Measurements from ENCODE around the gene PRSS12. TPM values are rescaled to one million over a fixed set of nuclear protein-coding genes. Genes with fewer than 3 reads are reported as not detected.

PRSS12 gene
- total RNA-seq, 4 donors from 2014 or later: 2.2 to 9.2 (median 4.3) TPM

DNA sequence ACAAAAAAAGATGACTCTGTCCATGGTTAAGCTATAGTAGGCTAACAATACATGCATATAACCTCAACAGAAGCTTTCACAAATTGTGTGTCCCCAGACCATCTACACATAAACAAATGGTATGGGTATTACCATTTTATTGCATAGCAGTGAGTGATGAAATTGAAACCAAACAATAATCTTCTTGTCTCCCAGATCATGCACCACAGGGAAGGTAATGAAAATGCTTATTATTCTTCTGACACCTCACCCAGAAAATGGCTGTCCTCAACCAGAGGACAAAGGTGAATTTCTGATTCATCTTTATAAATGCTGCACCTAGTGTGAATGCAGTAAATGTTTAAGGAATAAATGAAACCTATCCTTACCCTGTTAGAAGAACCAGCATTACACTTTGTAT lies 8.0 kb downstream of the PRSS12 start:
- no peak for DNase-seq
- H3K27ac ChIP-seq: peak overlapping the region in 1 of 4 donors; percentile 42
- no peak overlapping the region for H3K4me3 ChIP-seq
- intact Hi-C loops (cut with DNase I): no loop called here
- TF ChIP-seq, protein P1, sequence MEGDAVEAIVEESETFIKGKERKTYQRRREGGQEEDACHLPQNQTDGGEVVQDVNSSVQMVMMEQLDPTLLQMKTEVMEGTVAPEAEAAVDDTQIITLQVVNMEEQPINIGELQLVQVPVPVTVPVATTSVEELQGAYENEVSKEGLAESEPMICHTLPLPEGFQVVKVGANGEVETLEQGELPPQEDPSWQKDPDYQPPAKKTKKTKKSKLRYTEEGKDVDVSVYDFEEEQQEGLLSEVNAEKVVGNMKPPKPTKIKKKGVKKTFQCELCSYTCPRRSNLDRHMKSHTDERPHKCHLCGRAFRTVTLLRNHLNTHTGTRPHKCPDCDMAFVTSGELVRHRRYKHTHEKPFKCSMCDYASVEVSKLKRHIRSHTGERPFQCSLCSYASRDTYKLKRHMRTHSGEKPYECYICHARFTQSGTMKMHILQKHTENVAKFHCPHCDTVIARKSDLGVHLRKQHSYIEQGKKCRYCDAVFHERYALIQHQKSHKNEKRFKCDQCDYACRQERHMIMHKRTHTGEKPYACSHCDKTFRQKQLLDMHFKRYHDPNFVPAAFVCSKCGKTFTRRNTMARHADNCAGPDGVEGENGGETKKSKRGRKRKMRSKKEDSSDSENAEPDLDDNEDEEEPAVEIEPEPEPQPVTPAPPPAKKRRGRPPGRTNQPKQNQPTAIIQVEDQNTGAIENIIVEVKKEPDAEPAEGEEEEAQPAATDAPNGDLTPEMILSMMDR (IDR thresholded peaks at IDR 0.05): no peak
- TF ChIP-seq POLR2A (IDR thresholded peaks at IDR 0.05): no peak
- H3K9me3 ChIP-seq: no peaks in the 10 kb centered on the region
- H3K27me3 ChIP-seq: peaks cover 0 to 3% (median 0%) of the 10 kb centered on the region in 4 donors
- no peaks in the 10 kb centered on the region for H3K36me3 ChIP-seq
- H3K4me1 ChIP-seq: peaks cover 0 to 28% (median 0%) of the 10 kb centered on the region in 3 donors

DNA sequence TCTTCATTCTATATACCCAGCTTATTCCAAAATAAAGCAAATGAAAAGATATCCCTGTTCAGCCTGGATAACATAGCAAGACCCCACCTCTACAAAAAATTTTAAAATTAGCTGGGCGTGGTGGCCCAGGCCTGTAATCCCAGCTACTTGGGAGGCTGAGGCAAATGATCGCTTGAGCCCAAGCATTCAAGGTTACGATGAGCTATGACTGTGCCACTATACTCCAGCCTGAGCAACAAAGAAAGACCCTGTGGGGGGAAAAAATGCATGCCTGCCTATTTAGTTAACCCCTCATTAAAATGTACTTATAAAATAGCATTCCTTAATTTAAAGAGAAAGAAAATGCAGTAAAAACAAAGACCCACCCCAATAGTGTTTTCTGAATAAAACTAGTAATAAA lies 9.3 kb downstream of the PRSS12 start:
- Histone ChIP-seq H3K27ac (no peak overlapping the region), H3K4me3 (no peak overlapping the region), H3K9me3 (no peaks in the 10 kb centered on the region), H3K27me3 (peaks cover 0 to 3% (median 0%) of the 10 kb centered on the region in 4 donors), H3K4me1 (peaks cover 0 to 15% (median 3%) of the 10 kb centered on the region in 3 donors), H3K36me3 (no peaks in the 10 kb centered on the region)
- WGBS, 2 donors: 83 to 91% methylated on average over 3 of the region's 3 CpGs
- intact Hi-C loops (cut with DNase I): no loop called here
- no peak for TF ChIP-seq POLR2A (IDR thresholded peaks at IDR 0.05)
- TF ChIP-seq, protein P1 (IDR thresholded peaks at IDR 0.05): no peak
- DNase-seq: no peak

DNA sequence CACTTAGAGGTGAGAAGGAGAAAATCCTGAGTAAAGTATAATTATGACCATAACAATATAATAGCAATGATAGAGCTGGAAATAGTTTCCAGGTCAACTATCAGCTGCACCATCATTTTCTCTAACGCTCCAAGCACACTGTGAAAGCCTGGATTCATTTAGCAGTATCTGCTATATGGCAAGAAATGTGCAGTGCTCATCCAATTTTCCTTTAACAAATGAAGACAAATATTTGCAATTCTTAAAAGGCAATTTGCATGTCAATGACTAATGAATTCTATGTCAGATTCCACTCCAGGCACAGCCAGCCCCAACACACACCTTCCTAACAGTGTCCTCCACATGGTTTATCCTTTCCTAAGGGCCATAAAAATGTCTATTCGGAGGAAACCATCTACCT lies 12.7 kb downstream of the PRSS12 start:
- intact Hi-C loops (cut with DNase I): no loop called here
- WGBS, 2 donors: 75 to 78% methylated on average over 2 of the region's 2 CpGs
- DNase-seq: no peak

DNA sequence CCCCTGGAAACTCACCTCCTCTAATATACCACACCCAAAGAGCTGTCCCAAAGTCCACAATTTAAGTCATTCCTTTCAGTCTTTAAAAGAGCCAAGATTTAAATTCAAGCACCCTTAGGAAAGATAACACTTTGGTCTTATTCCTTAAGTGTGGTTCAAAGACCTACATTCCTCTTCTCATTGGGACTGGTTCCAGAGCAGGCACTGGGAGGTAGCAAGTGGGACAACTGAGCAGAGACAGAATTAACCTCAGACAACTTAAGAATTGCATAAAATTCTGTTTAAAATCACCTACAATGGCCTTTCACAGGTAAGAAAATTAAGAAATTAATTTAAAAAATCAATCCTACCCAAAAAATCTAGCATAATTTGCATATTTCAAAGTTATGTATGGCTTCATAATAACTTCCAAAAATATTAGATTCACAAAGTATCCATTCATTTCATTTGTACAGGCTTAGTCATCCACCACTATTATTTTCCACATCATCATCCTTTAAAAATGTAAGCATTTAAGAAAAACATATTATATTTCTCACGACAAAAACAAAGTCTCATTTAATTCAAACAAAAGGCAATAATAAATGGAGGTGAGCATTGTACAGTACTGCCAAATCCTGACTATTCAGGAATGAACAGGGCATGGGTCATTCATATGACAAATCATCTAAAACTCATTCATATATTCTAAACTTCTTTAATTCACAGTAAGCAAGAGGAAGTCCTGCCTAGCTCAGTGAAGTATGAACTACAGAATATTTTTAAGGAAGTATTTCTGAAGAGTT lies 13.6 kb downstream of the PRSS12 start:
- 35 to 37% methylated on average over 1 of the region's 1 CpG for WGBS, 2 donors
- Histone ChIP-seq H3K9me3 (no peaks in the 10 kb centered on the region), H3K27me3 (no peaks in the 10 kb centered on the region), H3K4me3 (no peak overlapping the region), H3K36me3 (no peaks in the 10 kb centered on the region), H3K4me1 (peaks cover 0 to 3% (median 0%) of the 10 kb centered on the region in 3 donors), H3K27ac (no peak overlapping the region)
- TF ChIP-seq, protein P1 (IDR thresholded peaks at IDR 0.05): no peak
- TF ChIP-seq POLR2A (IDR thresholded peaks at IDR 0.05): no peak
- intact Hi-C loops (cut with DNase I): no loop called here
- no peak for DNase-seq

More for the DNA sequence above, 12.7 kb downstream of the PRSS12 start:
- Histone ChIP-seq H3K4me1 (peaks cover 0 to 3% (median 3%) of the 10 kb centered on the region in 3 donors), H3K27me3 (no peaks in the 10 kb centered on the region), H3K36me3 (no peaks in the 10 kb centered on the region), H3K9me3 (no peaks in the 10 kb centered on the region), H3K27ac (no peak overlapping the region), H3K4me3 (no peak overlapping the region)
- TF ChIP-seq POLR2A (IDR thresholded peaks at IDR 0.05): no peak
- TF ChIP-seq, protein P1 (IDR thresholded peaks at IDR 0.05): no peak

DNA sequence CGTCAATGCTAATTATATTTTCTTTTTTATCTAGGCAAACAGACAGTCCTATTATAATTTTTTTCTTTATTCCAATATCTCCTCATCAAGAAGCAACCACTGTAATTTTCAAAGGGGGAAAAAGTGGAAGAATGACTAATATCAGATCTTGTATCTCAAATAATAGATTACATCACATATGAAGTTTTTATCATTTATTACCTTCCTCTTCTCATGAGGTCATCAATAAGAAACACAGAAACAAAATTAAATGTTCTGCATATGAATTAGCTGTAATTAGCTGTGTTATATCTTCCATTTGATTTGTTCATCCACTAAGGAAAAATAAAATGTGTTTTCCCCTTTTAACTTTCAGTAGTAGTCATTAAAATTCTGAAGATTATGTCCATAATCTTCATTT lies 14.3 kb downstream of the PRSS12 start:
- H3K4me3 ChIP-seq: no peak overlapping the region
- intact Hi-C loops (cut with DNase I): no loop called here
- WGBS, 2 donors: 76 to 77% methylated on average over 1 of the region's 1 CpG

More for the DNA sequence above, 14.3 kb downstream of the PRSS12 start:
- TF ChIP-seq, protein P1 (IDR thresholded peaks at IDR 0.05): no peak
- no peak for TF ChIP-seq POLR2A (IDR thresholded peaks at IDR 0.05)
- Histone ChIP-seq H3K4me1 (peaks cover 0 to 3% (median 0%) of the 10 kb centered on the region in 3 donors), H3K27me3 (no peaks in the 10 kb centered on the region), H3K36me3 (no peaks in the 10 kb centered on the region), H3K27ac (no peak overlapping the region), H3K9me3 (no peaks in the 10 kb centered on the region)
- no peak for DNase-seq
